SK-N-SH (cell line): ENCODE results near the gene COL5A1. TPM values are rescaled to one million over a fixed set of nuclear protein-coding genes. Genes with fewer than 3 reads are reported as not detected.

ENCODE experiments used
- CTCF ChIA-PET: fragments of 300-600, 350-600 bp; formaldehyde crosslinking; extraction: SDS; loops from one replicate; lab custom pipeline; 2021; lab: Yijun Ruan, JAX
- POLR2A ChIA-PET: fragments of 350-600 bp; sonication (Branson Sonifier 250); formaldehyde crosslinking; extraction: SDS; loops from one replicate; lab custom pipeline; 2020; ENCODE audit warnings: antibody characterized with exemption, inconsistent platforms; lab: Yijun Ruan, JAX
- DNase-seq: peaks from one replicate; pipeline ENCODE4 v3.0.0; 2012
- H2AFZ ChIP-seq: fragments of 200-600 bp; sonication (generic); 2 replicates; pipeline ENCODE4 v1.8.1; 2016; ENCODE audit warnings: antibody characterized with exemption, mild to moderate bottlenecking, low read depth
- H3F3A ChIP-seq: fragments of 200-600 bp; sonication (generic); replicated peaks from 2 replicates; pipeline ENCODE3; 2016; ENCODE audit warnings: antibody characterized with exemption, mild to moderate bottlenecking; ENCODE audit not compliant: insufficient read depth
- H3K27ac ChIP-seq, 2 experiments: fragments of 200-500 bp in 1 of 2; fragments of 200-600 bp in 1 of 2; sonication (Bioruptor generic) in 1 of 2; sonication (generic), shearing (Covaris generic) in 1 of 2; 2 replicates each; pipeline versions ENCODE4 v1.5.1 to v1.6.1; 2014 to 2016; ENCODE audit warnings: low read depth in 2 of 2, inconsistent platforms in 1 of 2, low read length in 1 of 2, mild to moderate bottlenecking in 1 of 2, mixed read lengths in 1 of 2
- H3K27me3 ChIP-seq: fragments of 200-600 bp; sonication (generic), shearing (Covaris generic); 2 replicates; pipeline ENCODE4 v1.6.1; 2016; ENCODE audit warnings: mixed run types; ENCODE audit not compliant: insufficient read depth
- H3K36me3 ChIP-seq, 2 experiments: fragments of 200-500 bp in 1 of 2; fragments of 200-600 bp in 1 of 2; sonication (Bioruptor generic) in 1 of 2; sonication (generic) in 1 of 2; replicated peaks in 1 of 2; 2 replicates each; pipeline versions ENCODE3 to v1.5.1; 2014 to 2016; ENCODE audit warnings: low read length in 1 of 2, mild to moderate bottlenecking in 1 of 2; ENCODE audit not compliant: insufficient read depth in 2 of 2, control insufficient read depth in 1 of 2
- H3K4me1 ChIP-seq, 2 experiments: fragments of 200-500 bp in 1 of 2; fragments of 200-600 bp in 1 of 2; sonication (Bioruptor generic) in 1 of 2; sonication (generic), shearing (Covaris generic) in 1 of 2; 2 replicates each; pipeline versions ENCODE4 v1.5.1 to v1.6.1; 2014 to 2016; ENCODE audit warnings: low read depth in 1 of 2, low read length in 1 of 2, mixed run types in 1 of 2; ENCODE audit not compliant: insufficient read depth in 2 of 2, control insufficient read depth in 1 of 2
- H3K4me2 ChIP-seq: fragments of 200-600 bp; sonication (generic), shearing (Covaris generic); 2 replicates; pipeline ENCODE4 v1.6.1; 2017; ENCODE audit warnings: mixed run types
- H3K4me3 ChIP-seq, 2 experiments: fragments of 200-500 bp in 1 of 2; fragments of 200-600 bp in 1 of 2; sonication (Bioruptor generic) in 1 of 2; sonication (generic), shearing (Covaris generic) in 1 of 2; 2 replicates each; pipeline versions ENCODE4 v1.5.1 to v1.8.1; 2014 to 2016; ENCODE audit warnings: low read depth in 2 of 2, inconsistent platforms in 1 of 2, low read length in 1 of 2, mild to moderate bottlenecking in 1 of 2, mixed read lengths in 1 of 2, moderate library complexity in 1 of 2
- H3K79me2 ChIP-seq: fragments of 200-600 bp; sonication (generic); 2 replicates; pipeline ENCODE4 v1.8.1; 2017; ENCODE audit warnings: mild to moderate bottlenecking; ENCODE audit not compliant: insufficient read depth
- H3K9ac ChIP-seq: fragments of 200-600 bp; sonication (generic); 2 replicates; pipeline ENCODE4 v1.6.1; 2017; ENCODE audit warnings: mixed run types
- H3K9me2 ChIP-seq: fragments of 200-600 bp; sonication (generic); 2 replicates; pipeline ENCODE4 v1.6.1; 2017; ENCODE audit warnings: mixed run types
- H3K9me3 ChIP-seq: fragments of 200-600 bp; sonication (generic); 2 replicates; pipeline ENCODE4 v1.6.1; 2017; ENCODE audit warnings: mixed run types, mild to moderate bottlenecking, moderate library complexity
- H4K20me1 ChIP-seq: fragments of 200-600 bp; sonication (generic); 2 replicates; pipeline ENCODE4 v1.6.1; 2017; ENCODE audit warnings: mild to moderate bottlenecking, mixed run types; ENCODE audit not compliant: insufficient read depth
- ELF1 ChIP-seq: IDR thresholded peaks from 2 replicates; pipeline ENCODE4 v1.4.0; 2012
- EP300 ChIP-seq, 2 experiments: IDR thresholded peaks; 2 replicates each; pipeline versions ENCODE4 v1.4.0 to v1.6.1; 2012; ENCODE audit warnings: borderline replicate concordance in 1 of 2, low read depth in 1 of 2, low read length in 1 of 2
- EZH2phosphoT487 ChIP-seq: fragments of 200-600 bp; sonication (generic); IDR thresholded peaks from 2 replicates; pipeline ENCODE4 v1.6.1; 2017; ENCODE audit warnings: low read depth, mixed run types, mild to moderate bottlenecking, antibody characterized with exemption, moderate library complexity, borderline replicate concordance
- FOXJ3 ChIP-seq: sonication (generic); formaldehyde crosslinking; IDR thresholded peaks from 2 replicates; pipeline ENCODE4 v1.5.1; 2020; ENCODE audit warnings: mild to moderate bottlenecking, missing genetic modification reagents
- FOXM1 ChIP-seq: IDR thresholded peaks from 2 replicates; pipeline ENCODE4 v1.4.0; 2012; ENCODE audit warnings: low read depth, mild to moderate bottlenecking
- GATA2 ChIP-seq: sonication (generic); formaldehyde crosslinking; IDR thresholded peaks from 2 replicates; pipeline ENCODE4 v1.5.0; 2020; ENCODE audit warnings: mild to moderate bottlenecking, missing genetic modification reagents
- MXI1 ChIP-seq: IDR thresholded peaks from 2 replicates; pipeline ENCODE4 v1.6.1; 2012; ENCODE audit warnings: mild to moderate bottlenecking, low read depth, low read length, improper control_type of control experiment
- NFIC ChIP-seq: IDR thresholded peaks from 2 replicates; pipeline ENCODE4 v1.4.0; 2012; ENCODE audit warnings: borderline replicate concordance
- NRF1 ChIP-seq: IDR thresholded peaks from 2 replicates; pipeline ENCODE4 v1.6.1; 2012; ENCODE audit warnings: low read depth, mild to moderate bottlenecking, low read length
- RAD21 ChIP-seq: IDR thresholded peaks from 2 replicates; pipeline ENCODE4 v1.6.1; 2012; ENCODE audit warnings: mild to moderate bottlenecking, low read length
- RCOR1 ChIP-seq: fragments of 150-350 bp; IDR thresholded peaks from 2 replicates; pipeline ENCODE4 v1.6.1; 2017; ENCODE audit warnings: antibody characterized with exemption, low read length
- REST ChIP-seq: IDR thresholded peaks from 2 replicates; pipeline ENCODE4 v1.6.1; 2012; ENCODE audit warnings: mild to moderate bottlenecking, low read depth, low read length, moderate library complexity
- TAF1 ChIP-seq: IDR thresholded peaks from 2 replicates; pipeline ENCODE4 v1.6.1; 2012; ENCODE audit warnings: low read depth, mild to moderate bottlenecking, low read length, moderate library complexity, borderline replicate concordance
- TEAD4 ChIP-seq: IDR thresholded peaks from 2 replicates; pipeline ENCODE4 v1.4.0; 2012; ENCODE audit warnings: mild to moderate bottlenecking, borderline replicate concordance; ENCODE audit not compliant: insufficient read depth
- USF2 ChIP-seq: fragments of 150-350 bp; IDR thresholded peaks from 2 replicates; pipeline ENCODE4 v1.6.1; 2017; ENCODE audit warnings: antibody characterized with exemption, low read length, low read depth, borderline replicate concordance
- YY1 ChIP-seq: IDR thresholded peaks from 2 replicates; pipeline ENCODE4 v1.4.0; 2012; ENCODE audit warnings: low read depth, mild to moderate bottlenecking
- WGBS: methylation state at CpG from one replicate; pipeline ENCODE4 v1.1.6; 2017; ENCODE audit warnings: low lambda C conversion rate; 5-methylcytosine and 5-hydroxymethylcytosine counted together
- polyA plus RNA-seq, 3 experiments: library from polyadenylated mRNA; depleted of rRNA; stranded (reverse); fragments of >200 nt; gene quantifications; 2 replicates each; pipeline ENCODE4 v1.2.3, GENCODE V29; 2012

Gene COL5A1
- polyA plus RNA-seq, 1 of the 3 experiments (the other 2 are of a cell fraction), result 73.8 TPM

- 96% methylated on average over 12 of the region's 13 CpGs for WGBS
- H3K4me3 ChIP-seq, result no peak overlapping the region
- TF ChIP-seq ELF1, result no peak
- TF ChIP-seq RCOR1, result no peak
- H3K36me3 ChIP-seq, result peaks cover 63 to 73% of the 10 kb centered on the region in 2 experiments
- CTCF ChIA-PET, result interaction anchor here (10.3 kb wide), 1 partner anchor 13 kb away, joined by 67 read pairs; no protein-coding TSS in a partner anchor
- peaks cover 86% of the 10 kb centered on the region for H3K79me2 ChIP-seq
- H3K9me3 ChIP-seq, result no peaks in the 10 kb centered on the region
- no peaks in the 10 kb centered on the region for H3K9me2 ChIP-seq
- H3K4me2 ChIP-seq, result no peak overlapping the region
- DNase-seq, result no peak
- H3K27me3 ChIP-seq, result no peaks in the 10 kb centered on the region
- peaks cover 61% of the 10 kb centered on the region for H4K20me1 ChIP-seq
- H3F3A ChIP-seq, result peaks cover 37% of the 10 kb centered on the region
- no peak overlapping the region for H3K9ac ChIP-seq
- no peak overlapping the region for H2AFZ ChIP-seq
- peaks cover 0 to 17% of the 10 kb centered on the region in 2 experiments; a peak in 1 of 4 replicates for H3K4me1 ChIP-seq
- POLR2A ChIA-PET, result no interaction called here
- no peak overlapping the region for H3K27ac ChIP-seq
Measured at GRCh38 chr9:134768332-134768708, 126.7 kb downstream of the COL5A1 start.

GRCh38 chr9:134768709-134769351, 127.2 kb downstream of the COL5A1 start:
- Histone ChIP-seq H3K27me3 (no peaks in the 10 kb centered on the region), H3K4me2 (no peak overlapping the region), H3K9me3 (no peaks in the 10 kb centered on the region), H3F3A (peaks cover 35% of the 10 kb centered on the region), H3K27ac (no peak overlapping the region), H3K9me2 (no peaks in the 10 kb centered on the region), H3K36me3 (peaks cover 60 to 73% of the 10 kb centered on the region in 2 experiments), H2AFZ (no peak overlapping the region), H4K20me1 (peaks cover 62% of the 10 kb centered on the region), H3K9ac (no peak overlapping the region), H3K79me2 (peaks cover 81% of the 10 kb centered on the region), H3K4me3 (no peak overlapping the region), H3K4me1 (peaks cover 0 to 21% of the 10 kb centered on the region in 2 experiments; a peak in 1 of 4 replicates)
- peak; percentile 60 for DNase-seq
- 90% methylated on average over 23 of the region's 23 CpGs for WGBS
- TF ChIP-seq EP300 (IDR thresholded peaks at IDR 0.05; ENCODE audit: borderline replicate concordance in 1 of 2, low read depth in 1 of 2, low read length in 1 of 2) (no peak), YY1 (no peak), TAF1 (no peak), EZH2phosphoT487 (no peak), REST (no peak), TEAD4 (no peak), FOXJ3 (no peak), FOXM1 (no peak), MXI1 (no peak), RCOR1 (peak; percentile 49; the same call in 1 of the 2 replicates), GATA2 (CRISPR knock-in tag) (peak; percentile 30; the same call in 1 of the 2 replicates), NRF1 (no peak), NFIC (no peak), ELF1 (no peak), USF2 (no peak), RAD21 (no peak)
- ChIA-PET POLR2A (no interaction called here), CTCF (interaction anchor here (0.7 to 10.3 kb wide), 4 partner anchors 12 to 326 kb away, joined by 3 to 67 read pairs (median 4); no protein-coding TSS in a partner anchor)
